Neural cell (in vitro differentiated cells): ENCODE measurements around the gene USP34. TPM values are rescaled to one million over a fixed set of nuclear protein-coding genes. Genes with fewer than 3 reads are reported as not detected.

Experiments
- H2AFZ ChIP-seq: fragments of 200-600, 300-800 bp; sonication (generic), shearing (Covaris generic); 2 replicates; pipeline ENCODE4 v1.6.0; 2014; ENCODE audit warnings: low read depth, mild to moderate bottlenecking, antibody characterized with exemption, low read length, moderate library complexity
- H3F3A ChIP-seq: fragments of 200-600 bp; shearing (Covaris generic); 2 replicates; pipeline ENCODE4 v1.6.1; 2016; ENCODE audit warnings: mild to moderate bottlenecking, moderate library complexity, mixed read lengths, antibody characterized with exemption, low read length; ENCODE audit not compliant: insufficient read depth, poor library complexity, severe bottlenecking
- H3K27ac ChIP-seq: fragments of 200-600, 300-800 bp; sonication (generic), shearing (Covaris generic); 2 replicates; pipeline ENCODE4 v1.5.1; 2014; ENCODE audit warnings: mild to moderate bottlenecking, low read length, moderate library complexity
- H3K27me3 ChIP-seq: fragments of 300-800, 200-600 bp; sonication (generic), shearing (Covaris generic); 2 replicates; pipeline ENCODE4 v1.6.0; 2014; ENCODE audit warnings: mild to moderate bottlenecking, low read depth, low read length, moderate library complexity; ENCODE audit not compliant: insufficient read depth
- H3K36me3 ChIP-seq: fragments of 300-800, 200-600 bp; sonication (generic), shearing (Covaris generic); 2 replicates; pipeline ENCODE4 v1.5.1; 2014; ENCODE audit warnings: mild to moderate bottlenecking, antibody characterized with exemption, low read length, moderate library complexity; ENCODE audit not compliant: insufficient read depth
- H3K4me2 ChIP-seq: fragments of 300-800, 200-600 bp; sonication (generic), shearing (Covaris generic); 2 replicates; pipeline ENCODE4 v1.6.0; 2014; ENCODE audit warnings: mild to moderate bottlenecking, low read length
- H3K4me3 ChIP-seq: fragments of 300-800, 200-600 bp; sonication (generic), shearing (Covaris generic); 2 replicates; pipeline ENCODE4 v1.5.1; 2014; ENCODE audit warnings: mild to moderate bottlenecking, low read length, moderate library complexity
- H3K79me2 ChIP-seq: fragments of 200-600 bp; shearing (Covaris generic); replicated peaks from 2 replicates; pipeline ENCODE4 v1.6.0; 2014; ENCODE audit warnings: mild to moderate bottlenecking, low read length, moderate library complexity; ENCODE audit not compliant: insufficient read depth
- H3K9ac ChIP-seq: fragments of 300-800, 200-600 bp; sonication (generic), shearing (Covaris generic); 2 replicates; pipeline ENCODE4 v1.6.1; 2016; ENCODE audit warnings: mild to moderate bottlenecking, low read length, mixed read lengths
- H3K9me2 ChIP-seq: fragments of 200-600 bp; shearing (Covaris generic); 2 replicates; pipeline ENCODE4 v1.6.1; 2016; ENCODE audit warnings: mild to moderate bottlenecking, low read length, mixed read lengths; ENCODE audit not compliant: insufficient read depth
- H3K9me3 ChIP-seq: fragments of 200-600, 300-800 bp; sonication (generic), shearing (Covaris generic); 2 replicates; pipeline ENCODE4 v1.6.1; 2016; ENCODE audit warnings: mild to moderate bottlenecking, mixed run types, low read length, moderate library complexity, mixed read lengths
- H4K20me1 ChIP-seq: fragments of 200-600 bp; shearing (Covaris generic); 2 replicates; pipeline ENCODE4 v1.6.1; 2016; ENCODE audit warnings: mild to moderate bottlenecking, mixed run types; ENCODE audit not compliant: insufficient read depth
- CTCF ChIP-seq: fragments of 450-650 bp; IDR thresholded peaks from 2 replicates; pipeline ENCODE4 v1.5.1; 2014; ENCODE audit warnings: antibody characterized with exemption, mild to moderate bottlenecking, moderate library complexity; ENCODE audit not compliant: poor library complexity, severe bottlenecking
- EP300 ChIP-seq: fragments of 450-650 bp; conservative IDR thresholded peaks from 2 replicates; pipeline ENCODE4 v1.6.1; 2014; ENCODE audit warnings: antibody characterized with exemption, mild to moderate bottlenecking, moderate library complexity; ENCODE audit not compliant: poor library complexity, severe bottlenecking
- EZH2 ChIP-seq: fragments of 200-600, 300-800 bp; shearing (Covaris generic), sonication (generic); IDR thresholded peaks from 2 replicates; pipeline ENCODE4 v1.6.1; 2014; ENCODE audit warnings: antibody characterized with exemption, low read length, borderline replicate concordance, mild to moderate bottlenecking; ENCODE audit not compliant: insufficient read depth, poor library complexity, severe bottlenecking
- MXI1 ChIP-seq: fragments of 450-650 bp; conservative IDR thresholded peaks from 2 replicates; pipeline ENCODE4 v1.6.1; 2014; ENCODE audit warnings: antibody characterized with exemption, mild to moderate bottlenecking; ENCODE audit not compliant: poor library complexity, severe bottlenecking
- POLR2AphosphoS5 ChIP-seq: IDR thresholded peaks from 2 replicates; pipeline ENCODE4 v1.6.1; 2012
- RAD21 ChIP-seq: fragments of 450-650 bp; conservative IDR thresholded peaks from 2 replicates; pipeline ENCODE4 v1.6.1; 2014; ENCODE audit warnings: antibody characterized with exemption, mild to moderate bottlenecking, moderate library complexity
- REST ChIP-seq: IDR thresholded peaks from 2 replicates; pipeline ENCODE4 v1.6.1; 2012; ENCODE audit warnings: borderline replicate concordance
- SMC3 ChIP-seq: fragments of 450-650 bp; conservative IDR thresholded peaks from 2 replicates; pipeline ENCODE4 v1.6.1; 2014; ENCODE audit warnings: antibody characterized with exemption, mild to moderate bottlenecking, moderate library complexity; ENCODE audit not compliant: poor library complexity
- TAF1 ChIP-seq: IDR thresholded peaks from 2 replicates; pipeline ENCODE4 v1.6.1; 2012; ENCODE audit warnings: low read depth
- polyA plus RNA-seq: library from polyadenylated mRNA; depleted of rRNA; stranded (reverse); fragments of >200 nt; gene quantifications from 2 replicates; pipeline ENCODE4 v1.2.3, GENCODE V29; 2014

USP34 gene
- polyA plus RNA-seq, 1 donor from 2014 or later, result 87.9 TPM

- H3K79me2 ChIP-seq, result no peaks in the 10 kb centered on the region
- H3K36me3 ChIP-seq, result peaks cover 5% of the 10 kb centered on the region
- H3K9ac ChIP-seq, result no peak overlapping the region
- no peak overlapping the region for H3K4me2 ChIP-seq
- no peaks in the 10 kb centered on the region for H4K20me1 ChIP-seq
- H3K27ac ChIP-seq, result no peak overlapping the region
- H3K9me2 ChIP-seq, result no peaks in the 10 kb centered on the region
- H2AFZ ChIP-seq, result no peak overlapping the region
- H3K9me3 ChIP-seq, result no peaks in the 10 kb centered on the region
- no peak overlapping the region for H3K4me3 ChIP-seq
- no peak for TF ChIP-seq RAD21
- TF ChIP-seq SMC3, result no peak
- no peaks in the 10 kb centered on the region for H3F3A ChIP-seq
- H3K27me3 ChIP-seq, result no peaks in the 10 kb centered on the region
Observed at GRCh38 chr2:61252031-61252430, 218.9 kb downstream of the USP34 start.

GRCh38 chr2:61249521-61250071 is 221.3 kb downstream of the USP34 start:
- Histone ChIP-seq H3F3A (no peaks in the 10 kb centered on the region), H3K9me2 (no peaks in the 10 kb centered on the region), H3K79me2 (no peaks in the 10 kb centered on the region), H4K20me1 (no peaks in the 10 kb centered on the region), H3K9me3 (no peaks in the 10 kb centered on the region), H3K9ac (no peak overlapping the region), H3K27me3 (no peaks in the 10 kb centered on the region), H2AFZ (no peak overlapping the region), H3K4me2 (no peak overlapping the region), H3K27ac (no peak overlapping the region), H3K36me3 (peaks cover 5% of the 10 kb centered on the region), H3K4me3 (no peak overlapping the region)
- TF ChIP-seq RAD21 (no peak), EZH2 (no peak), CTCF (no peak), MXI1 (no peak), POLR2AphosphoS5 (no peak), EP300 (no peak), TAF1 (no peak), SMC3 (no peak), REST (no peak)
